ENCODE data around the gene ERC1.

The ERC1 gene

DNA sequence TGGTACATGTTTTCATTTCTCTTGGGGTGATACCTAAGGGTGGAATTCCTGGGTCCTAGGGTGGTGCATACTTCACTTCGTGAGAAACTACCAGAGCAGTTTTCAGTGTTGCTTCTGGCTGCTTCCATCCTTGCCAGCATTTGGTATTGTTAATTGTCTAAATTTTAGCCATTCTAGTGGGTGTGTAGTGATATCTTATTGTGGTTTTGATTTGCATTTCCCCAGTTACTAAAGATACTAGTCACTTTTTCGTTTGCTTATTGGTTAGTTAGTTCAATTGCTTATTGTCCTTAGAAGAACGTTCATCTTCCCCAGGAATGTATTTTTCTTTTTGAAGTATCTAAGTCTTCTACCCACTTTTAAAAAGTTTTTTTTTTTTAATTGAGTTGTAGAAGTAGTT is 80.2 kb downstream of the ERC1 start:
- TF ChIP-seq, protein P1, sequence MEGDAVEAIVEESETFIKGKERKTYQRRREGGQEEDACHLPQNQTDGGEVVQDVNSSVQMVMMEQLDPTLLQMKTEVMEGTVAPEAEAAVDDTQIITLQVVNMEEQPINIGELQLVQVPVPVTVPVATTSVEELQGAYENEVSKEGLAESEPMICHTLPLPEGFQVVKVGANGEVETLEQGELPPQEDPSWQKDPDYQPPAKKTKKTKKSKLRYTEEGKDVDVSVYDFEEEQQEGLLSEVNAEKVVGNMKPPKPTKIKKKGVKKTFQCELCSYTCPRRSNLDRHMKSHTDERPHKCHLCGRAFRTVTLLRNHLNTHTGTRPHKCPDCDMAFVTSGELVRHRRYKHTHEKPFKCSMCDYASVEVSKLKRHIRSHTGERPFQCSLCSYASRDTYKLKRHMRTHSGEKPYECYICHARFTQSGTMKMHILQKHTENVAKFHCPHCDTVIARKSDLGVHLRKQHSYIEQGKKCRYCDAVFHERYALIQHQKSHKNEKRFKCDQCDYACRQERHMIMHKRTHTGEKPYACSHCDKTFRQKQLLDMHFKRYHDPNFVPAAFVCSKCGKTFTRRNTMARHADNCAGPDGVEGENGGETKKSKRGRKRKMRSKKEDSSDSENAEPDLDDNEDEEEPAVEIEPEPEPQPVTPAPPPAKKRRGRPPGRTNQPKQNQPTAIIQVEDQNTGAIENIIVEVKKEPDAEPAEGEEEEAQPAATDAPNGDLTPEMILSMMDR (conservative IDR thresholded peaks at IDR 0.05; ENCODE audit: low read depth, low read length): no peak
- Histone ChIP-seq H2AFZ (ENCODE audit: low read depth) (no peak overlapping the region), H3K27me3 (ENCODE audit: insufficient read depth, low read depth) (no peaks in the 10 kb centered on the region), H3K9ac (no peak overlapping the region), H4K20me1 (ENCODE audit: insufficient read depth) (no peaks in the 10 kb centered on the region), H3K27ac (no peak overlapping the region), H3K4me1 (ENCODE audit: low read depth, poor library complexity, severe bottlenecking) (peaks cover 17% of the 10 kb centered on the region), H3K4me3 (IDR thresholded peaks at IDR 0.05; ENCODE audit: insufficient read depth, low read depth, low read length) (no peak overlapping the region), H3K4me2 (peak overlapping the region; percentile 15; the same call in 1 of the 2 replicates), H3K79me2 (ENCODE audit: insufficient read depth, low read depth) (peaks cover 25% of the 10 kb centered on the region; the same call in 1 of the 2 replicates), H3K36me3 (ENCODE audit: insufficient read depth) (no peaks in the 10 kb centered on the region)

DNA sequence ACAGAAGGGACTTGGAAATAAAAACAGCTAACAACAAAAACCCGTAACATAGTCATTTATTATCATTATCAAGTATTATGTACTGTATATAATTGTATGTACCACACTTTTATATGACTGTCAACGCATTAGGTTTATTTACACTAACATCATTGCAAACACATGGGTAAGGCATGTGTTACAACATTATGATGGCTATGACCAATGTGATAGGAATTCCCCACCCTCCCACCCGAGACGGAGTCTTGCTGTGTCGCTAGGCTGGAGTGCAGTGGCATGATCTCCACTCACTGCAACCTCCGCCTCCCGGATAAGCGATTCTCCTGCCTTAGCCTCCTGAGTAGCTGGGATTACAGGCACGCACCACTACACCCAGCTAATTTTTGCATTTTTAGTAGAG is 82.6 kb downstream of the ERC1 start:
- H4K20me1 ChIP-seq (ENCODE audit: insufficient read depth): no peaks in the 10 kb centered on the region
- H3K79me2 ChIP-seq (ENCODE audit: insufficient read depth, low read depth): peaks cover 32% of the 10 kb centered on the region; the same call in 1 of the 2 replicates
- no peak overlapping the region for H3K9ac ChIP-seq
- no peak overlapping the region for H2AFZ ChIP-seq (ENCODE audit: low read depth)
- H3K4me2 ChIP-seq: no peak overlapping the region
- H3K36me3 ChIP-seq (ENCODE audit: insufficient read depth): no peaks in the 10 kb centered on the region
- no peak overlapping the region for H3K4me3 ChIP-seq (IDR thresholded peaks at IDR 0.05; ENCODE audit: insufficient read depth, low read depth, low read length)
- H3K4me1 ChIP-seq (ENCODE audit: low read depth, poor library complexity, severe bottlenecking): peaks cover 17% of the 10 kb centered on the region
- no peaks in the 10 kb centered on the region for H3K27me3 ChIP-seq (ENCODE audit: insufficient read depth, low read depth)
- TF ChIP-seq, protein P1 (conservative IDR thresholded peaks at IDR 0.05; ENCODE audit: low read depth, low read length): no peak
- H3K27ac ChIP-seq: no peak overlapping the region

DNA sequence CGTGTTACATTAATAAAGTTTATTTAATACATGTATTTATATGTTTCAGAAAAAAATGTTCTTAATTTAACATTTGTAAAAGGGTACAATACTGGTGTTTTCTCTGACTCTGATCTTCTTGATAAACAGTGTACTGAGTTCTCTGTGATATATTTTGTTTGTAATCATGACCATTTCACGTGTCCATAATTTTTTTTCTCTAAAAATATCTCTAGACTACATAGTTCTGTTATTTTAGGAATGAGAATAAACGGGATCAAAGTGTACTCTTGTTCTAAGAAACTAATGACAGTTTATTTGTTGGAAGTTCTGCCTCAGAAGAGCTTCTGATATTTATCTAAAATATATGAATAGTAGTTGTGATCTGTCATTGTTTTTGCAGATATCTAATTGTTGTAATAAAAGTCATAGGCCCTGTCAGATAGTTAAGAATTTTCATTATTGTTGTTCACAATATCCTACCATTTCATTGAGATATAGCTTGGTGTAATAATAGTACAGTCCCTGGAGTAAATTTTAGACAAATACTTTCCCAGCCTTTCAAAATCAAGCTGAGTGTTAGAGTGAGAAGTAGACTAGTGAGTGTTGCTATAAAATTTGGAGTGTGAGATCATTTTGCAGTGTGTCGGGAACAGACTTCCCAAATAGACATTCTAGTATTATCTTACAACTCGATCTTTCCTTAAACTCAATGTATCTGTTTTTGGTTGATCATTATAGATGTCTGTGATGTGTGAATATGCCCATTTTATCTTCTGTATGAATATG is 86.2 kb downstream of the ERC1 start:
- Histone ChIP-seq H3K4me1 (ENCODE audit: low read depth, poor library complexity, severe bottlenecking) (peaks cover 25% of the 10 kb centered on the region), H3K4me3 (IDR thresholded peaks at IDR 0.05; ENCODE audit: insufficient read depth, low read depth, low read length) (no peak overlapping the region), H4K20me1 (ENCODE audit: insufficient read depth) (no peaks in the 10 kb centered on the region), H3K27ac (no peak overlapping the region), H3K36me3 (ENCODE audit: insufficient read depth) (no peaks in the 10 kb centered on the region), H2AFZ (ENCODE audit: low read depth) (no peak overlapping the region), H3K9ac (no peak overlapping the region), H3K79me2 (ENCODE audit: insufficient read depth, low read depth) (peaks cover 30% of the 10 kb centered on the region; the same call in 1 of the 2 replicates), H3K27me3 (ENCODE audit: insufficient read depth, low read depth) (no peaks in the 10 kb centered on the region), H3K4me2 (no peak overlapping the region)
- TF ChIP-seq, protein P1 (conservative IDR thresholded peaks at IDR 0.05; ENCODE audit: low read depth, low read length): no peak

DNA sequence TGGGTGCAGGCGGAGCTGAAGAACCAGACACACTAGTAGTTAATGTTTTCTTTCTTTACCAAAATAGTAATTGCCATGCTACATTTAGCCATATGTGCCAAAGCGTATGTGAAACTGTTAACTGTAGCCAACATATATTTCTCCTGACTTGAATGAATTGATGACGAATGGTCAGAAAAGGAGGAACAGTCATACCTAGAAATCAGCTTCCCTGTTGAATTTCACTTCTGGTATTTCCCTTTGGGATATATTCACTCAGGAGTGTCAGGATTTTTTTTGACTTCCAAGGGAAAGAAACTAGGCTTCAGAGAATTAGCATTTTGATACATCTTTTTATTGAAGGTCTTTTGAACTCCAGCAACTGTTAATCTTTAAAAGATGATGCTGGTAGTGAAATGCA is 87.0 kb downstream of the ERC1 start:
- no peak overlapping the region for H3K27ac ChIP-seq
- no peak overlapping the region for H3K4me3 ChIP-seq (IDR thresholded peaks at IDR 0.05; ENCODE audit: insufficient read depth, low read depth, low read length)
- TF ChIP-seq, protein P1 (conservative IDR thresholded peaks at IDR 0.05; ENCODE audit: low read depth, low read length): no peak
- no peaks in the 10 kb centered on the region for H4K20me1 ChIP-seq (ENCODE audit: insufficient read depth)
- H3K27me3 ChIP-seq (ENCODE audit: insufficient read depth, low read depth): no peaks in the 10 kb centered on the region
- no peak overlapping the region for H3K9ac ChIP-seq
- no peaks in the 10 kb centered on the region for H3K36me3 ChIP-seq (ENCODE audit: insufficient read depth)
- no peak overlapping the region for H3K4me2 ChIP-seq
- H3K4me1 ChIP-seq (ENCODE audit: low read depth, poor library complexity, severe bottlenecking): peaks cover 33% of the 10 kb centered on the region
- H3K79me2 ChIP-seq (ENCODE audit: insufficient read depth, low read depth): peaks cover 37% of the 10 kb centered on the region; the same call in 1 of the 2 replicates
- no peak overlapping the region for H2AFZ ChIP-seq (ENCODE audit: low read depth)
